IMR-90 (cell line): Measurements from ENCODE around the gene MALT1. TPM values are rescaled to one million over a fixed set of nuclear protein-coding genes. Genes with fewer than 3 reads are reported as not detected.

Experiments
- ATAC-seq: fragments of 200-7000 bp; cut with Tn5 transposase; 2 replicates; pipeline ENCODE4 v1.9.1; 2020; ENCODE audit warnings: low read depth, mild to moderate bottlenecking, moderate library complexity
- BruUV-seq: library from RNA; stranded (reverse); fragments of 400-500 nt; replicated peaks from 2 replicates; lab custom pipeline; 2021; lab: Mats Ljungman, UMichigan
- CTCF ChIA-PET: fragments of 300-600 bp; formaldehyde crosslinking; extraction: SDS; loops from one replicate; lab custom pipeline; 2021; ENCODE audit warnings: antibody characterized with exemption; lab: Yijun Ruan, JAX
- POLR2A ChIA-PET: fragments of 300-600 bp; sonication (Branson Sonifier 250); formaldehyde crosslinking; loops from one replicate; lab custom pipeline; 2022; ENCODE audit warnings: antibody characterized with exemption; ENCODE audit not compliant: unreplicated experiment; lab: Charles Lee
- DNase-seq: peaks from one replicate; pipeline ENCODE4 v3.0.0; 2013
- H2AFZ ChIP-seq: replicated peaks from 2 replicates; pipeline ENCODE3; 2013; ENCODE audit warnings: low read length, mild to moderate bottlenecking; ENCODE audit not compliant: poor library complexity
- H2AK5ac ChIP-seq: 2 replicates; pipeline ENCODE4 v1.6.1; 2013; ENCODE audit warnings: low read depth, low read length, inconsistent platforms
- H2AK9ac ChIP-seq: replicated peaks from 2 replicates; pipeline ENCODE3; 2013; ENCODE audit warnings: mild to moderate bottlenecking, low read depth, low read length, moderate library complexity; ENCODE audit not compliant: poor library complexity
- H2BK120ac ChIP-seq: 2 replicates; pipeline ENCODE4 v1.6.1; 2013; ENCODE audit warnings: low read depth, low read length, inconsistent platforms
- H2BK15ac ChIP-seq: 3 replicates; pipeline ENCODE4 v1.6.1; 2013; ENCODE audit warnings: low read depth, low read length, inconsistent platforms
- H2BK20ac ChIP-seq: 2 replicates; pipeline ENCODE4 v1.6.1; 2013; ENCODE audit warnings: low read depth, mild to moderate bottlenecking, inconsistent platforms, low read length, moderate library complexity
- H2BK5ac ChIP-seq: 2 replicates; pipeline ENCODE4 v1.6.1; 2013; ENCODE audit warnings: mild to moderate bottlenecking, low read depth, low read length, inconsistent platforms; ENCODE audit not compliant: poor library complexity, severe bottlenecking
- H3K14ac ChIP-seq: replicated peaks from 2 replicates; pipeline ENCODE4 v1.6.1; 2013; ENCODE audit warnings: low read depth, low read length, inconsistent platforms
- H3K18ac ChIP-seq: 2 replicates; pipeline ENCODE4 v1.6.1; 2013; ENCODE audit warnings: low read depth, low read length, control low read depth
- H3K23ac ChIP-seq: 2 replicates; pipeline ENCODE4 v1.6.1; 2013; ENCODE audit warnings: low read depth, low read length, inconsistent platforms
- H3K27ac ChIP-seq: 2 replicates; pipeline ENCODE4 v1.5.1; 2013; ENCODE audit warnings: mild to moderate bottlenecking, control low read depth, low read length; ENCODE audit not compliant: insufficient read depth
- H3K27me3 ChIP-seq: 2 replicates; pipeline ENCODE4 v1.6.1; 2013; ENCODE audit warnings: low read length; ENCODE audit not compliant: control insufficient read depth, insufficient read depth
- H3K36me3 ChIP-seq: 2 replicates; pipeline ENCODE4 v1.6.1; 2013; ENCODE audit warnings: low read length, mixed read lengths; ENCODE audit not compliant: control insufficient read depth, insufficient read depth
- H3K4ac ChIP-seq: 2 replicates; pipeline ENCODE4 v1.6.1; 2013; ENCODE audit warnings: low read depth, low read length, inconsistent platforms
- H3K4me1 ChIP-seq: 2 replicates; pipeline ENCODE4 v1.6.1; 2013; ENCODE audit warnings: low read length, mixed read lengths; ENCODE audit not compliant: control insufficient read depth, insufficient read depth
- H3K4me2 ChIP-seq: 2 replicates; pipeline ENCODE4 v1.6.1; 2013; ENCODE audit warnings: low read depth, mild to moderate bottlenecking, control low read depth, low read length, moderate library complexity
- H3K4me3 ChIP-seq: 2 replicates; pipeline ENCODE4 v1.5.1; 2013; ENCODE audit warnings: low read depth, mild to moderate bottlenecking, control low read depth, low read length, moderate library complexity; ENCODE audit not compliant: insufficient read depth
- H3K56ac ChIP-seq: 2 replicates; pipeline ENCODE4 v1.6.1; 2013; ENCODE audit warnings: low read length, inconsistent platforms; ENCODE audit not compliant: insufficient read depth; ENCODE audit errors: extremely low read depth
- H3K79me1 ChIP-seq, 2 experiments: 2 replicates each; pipeline ENCODE4 v1.6.1; 2013; ENCODE audit warnings: low read length in 2 of 2, inconsistent platforms in 1 of 2, low read depth in 1 of 2
- H3K9ac ChIP-seq: 2 replicates; pipeline ENCODE4 v1.6.1; 2013; ENCODE audit warnings: low read depth, low read length, control low read depth
- H3K9me1 ChIP-seq: 2 replicates; pipeline ENCODE4 v1.6.1; 2013; ENCODE audit warnings: low read length, inconsistent platforms; ENCODE audit not compliant: insufficient read depth
- H3K9me3 ChIP-seq: 2 replicates; pipeline ENCODE4 v1.6.1; 2013; ENCODE audit warnings: low read length; ENCODE audit not compliant: control insufficient read depth, insufficient read depth
- H4K20me1 ChIP-seq: 2 replicates; pipeline ENCODE4 v1.6.1; 2013; ENCODE audit warnings: low read length, inconsistent platforms; ENCODE audit not compliant: insufficient read depth
- H4K5ac ChIP-seq: 2 replicates; pipeline ENCODE4 v1.6.1; 2013; ENCODE audit warnings: mild to moderate bottlenecking, low read depth, low read length, control low read depth
- H4K8ac ChIP-seq, 2 experiments: 2 replicates each; pipeline ENCODE4 v1.6.1; 2013; ENCODE audit warnings: low read depth in 2 of 2, low read length in 2 of 2, control low read depth in 1 of 2, inconsistent platforms in 1 of 2
- H4K91ac ChIP-seq: 2 replicates; pipeline ENCODE4 v1.6.1; 2013; ENCODE audit warnings: low read depth, low read length, inconsistent platforms; ENCODE audit not compliant: insufficient read depth
- BHLHE40 ChIP-seq: fragments of 150-350 bp; IDR thresholded peaks from 2 replicates; pipeline ENCODE4 v1.6.1; 2016; ENCODE audit warnings: mild to moderate bottlenecking, low read depth, low read length
- CEBPB ChIP-seq: IDR thresholded peaks from 2 replicates; pipeline ENCODE4 v1.6.1; 2012; ENCODE audit warnings: low read depth, low read length, improper control_type of control experiment
- CTCF ChIP-seq: conservative IDR thresholded peaks from 2 replicates; pipeline ENCODE4 v1.5.1; 2012; ENCODE audit warnings: mild to moderate bottlenecking, low read depth, low read length, improper control_type of control experiment
- MAFK ChIP-seq: IDR thresholded peaks from 2 replicates; pipeline ENCODE4 v1.6.1; 2012; ENCODE audit warnings: low read depth, low read length, improper control_type of control experiment
- MAZ ChIP-seq: IDR thresholded peaks from 2 replicates; pipeline ENCODE4 v1.6.1; 2012; ENCODE audit warnings: low read depth, mild to moderate bottlenecking, low read length, improper control_type of control experiment, moderate library complexity, borderline replicate concordance
- MXI1 ChIP-seq: IDR thresholded peaks from 2 replicates; pipeline ENCODE4 v1.6.1; 2012; ENCODE audit warnings: low read depth, mild to moderate bottlenecking, low read length, moderate library complexity, borderline replicate concordance
- NFE2L2 ChIP-seq: fragments of 150-350 bp; IDR thresholded peaks from 2 replicates; pipeline ENCODE4 v1.6.1; 2016; ENCODE audit warnings: low read depth, mild to moderate bottlenecking, low read length
- POLR2A ChIP-seq: IDR thresholded peaks from 2 replicates; pipeline ENCODE4 v1.6.1; 2012; ENCODE audit warnings: mild to moderate bottlenecking, low read depth, low read length
- RAD21 ChIP-seq: IDR thresholded peaks from 2 replicates; pipeline ENCODE4 v1.6.1; 2012; ENCODE audit warnings: low read length, improper control_type of control experiment
- SMC3 ChIP-seq: fragments of 150-350 bp; IDR thresholded peaks from 2 replicates; pipeline ENCODE4 v1.6.1; 2016; ENCODE audit warnings: low read depth, mild to moderate bottlenecking, antibody characterized with exemption, low read length, moderate library complexity
- WGBS, 2 experiments: methylation state at CpG; one replicate each; pipeline versions ENCODE4 v1.1.5 to v1.1.7; 2013; ENCODE audit warnings: missing lambda C conversion rate in 2 of 2; ENCODE audit not compliant: insufficient read length in 1 of 2; ENCODE audit errors: extremely low coverage in 2 of 2; 5-methylcytosine and 5-hydroxymethylcytosine counted together
- dilution Hi-C: fragments of 300-500 bp; cut with HindIII; formaldehyde crosslinking; loops from one replicate; pipeline ENCODE4 v1.14.3; 2018; ENCODE audit warnings: low sequenced_read_pairs; ENCODE audit not compliant: unreplicated experiment
- in situ Hi-C: fragments of 300-500 bp; cut with MboI; formaldehyde crosslinking; loops from 3 replicates; pipeline ENCODE4 v1.14.3; 2019; ENCODE audit warnings: low sequenced_read_pairs, inconsistent platforms, mixed read lengths
- intact Hi-C: fragments of 100-400 bp; cut with micrococcal nuclease; formaldehyde crosslinking; loops from 2 replicates; pipeline ENCODE4 v1.10.0; 2022
- polyA plus RNA-seq, 3 experiments: library from polyadenylated mRNA; depleted of rRNA; stranded (reverse); fragments of >200 nt; gene quantifications; 2 replicates each; pipeline ENCODE4 v1.2.3, GENCODE V29; 2012; ENCODE audit warnings: low replicate concordance in 1 of 3
- total RNA-seq: library from RNA; depleted of rRNA; stranded (reverse); fragments of >200 nt; gene quantifications from 2 replicates; pipeline ENCODE4 v1.2.3, GENCODE V29; 2012

The MALT1 gene
- total and polyA plus RNA-seq, 2 of the 4 experiments (the other 2 are of a cell fraction), result 8.3 to 25.3 TPM

GRCh38 chr18:58657494-58657893 is 13.8 kb upstream of the MALT1 start:
- no TSS peak for BruUV-seq
- ATAC-seq (no peak), DNase-seq (no peak)
- Histone ChIP-seq H3K79me1 (no peaks in the 10 kb centered on the region), H2AFZ (no peak overlapping the region), H3K27ac (no peak overlapping the region), H3K9me3 (peaks cover 2% of the 10 kb centered on the region; the same call in 1 of the 2 replicates), H2BK120ac (no peak overlapping the region), H2BK5ac (no peak overlapping the region), H3K14ac (no peak overlapping the region), H4K91ac (no peak overlapping the region), H3K9me1 (peaks cover 5% of the 10 kb centered on the region), H3K4me3 (no peak overlapping the region), H3K36me3 (no peaks in the 10 kb centered on the region), H3K27me3 (no peaks in the 10 kb centered on the region), H2AK5ac (no peak overlapping the region), H3K4ac (no peak overlapping the region), H3K56ac (no peak overlapping the region), H4K8ac (no peak overlapping the region), H3K18ac (no peak overlapping the region), H2BK20ac (no peak overlapping the region), H3K23ac (no peak overlapping the region), H4K20me1 (no peaks in the 10 kb centered on the region), H2AK9ac (no peak overlapping the region), H3K4me1 (no peaks in the 10 kb centered on the region), H2BK15ac (no peak overlapping the region), H4K5ac (no peak overlapping the region), H3K9ac (no peak overlapping the region), H3K4me2 (no peak overlapping the region)
- TF ChIP-seq SMC3 (no peak), NFE2L2 (no peak), CEBPB (no peak), MAFK (no peak), BHLHE40 (no peak), MAZ (no peak), RAD21 (no peak), MXI1 (no peak), CTCF (no peak), POLR2A (no peak)
- CTCF ChIA-PET, result no interaction called here
- dilution Hi-C loops, result no loop called here
- POLR2A ChIA-PET, result no interaction called here
- intact Hi-C loops, result no loop called here
- in situ Hi-C loops, result no loop called here
- no CpG with 5 or more reads among the region's 1 CpG for WGBS, 2 experiments
